ENCODE data around the gene NRXN2.

- TF ChIP-seq EZH2 (IDR thresholded peaks at IDR 0.05; ENCODE audit: insufficient read depth, poor library complexity, severe bottlenecking) (no peak), EZH2phosphoT487 (IDR thresholded peaks at IDR 0.05; ENCODE audit: insufficient read depth, low read depth) (no peak)
Measured at GRCh38 chr11:64661146-64661545, 61.9 kb downstream of the NRXN2 start.

Data from GM23248 (cell line).